ENCODE measurements around the gene WWOX.

The WWOX gene

DNA sequence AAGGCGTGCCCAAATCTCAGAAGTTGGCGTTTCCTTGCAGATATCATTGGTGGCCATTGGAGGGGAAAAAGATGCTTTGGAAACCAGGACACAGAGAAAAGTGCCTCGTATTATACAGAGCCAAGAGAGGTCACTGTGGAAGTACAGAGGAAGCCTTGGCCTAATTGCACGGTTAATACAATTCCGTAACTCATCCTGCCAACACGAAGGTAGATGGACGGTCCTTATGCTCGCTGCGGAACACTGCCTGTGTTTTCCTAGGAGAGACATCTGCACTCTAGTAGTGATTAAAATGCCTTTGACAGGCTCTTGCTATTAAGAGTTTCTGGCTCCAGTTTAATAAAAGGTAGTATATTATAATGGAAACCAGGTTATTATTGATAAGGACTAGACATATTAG lies 536.4 kb downstream of the WWOX start:
- peak; percentile 7 for DNase-seq

DNA sequence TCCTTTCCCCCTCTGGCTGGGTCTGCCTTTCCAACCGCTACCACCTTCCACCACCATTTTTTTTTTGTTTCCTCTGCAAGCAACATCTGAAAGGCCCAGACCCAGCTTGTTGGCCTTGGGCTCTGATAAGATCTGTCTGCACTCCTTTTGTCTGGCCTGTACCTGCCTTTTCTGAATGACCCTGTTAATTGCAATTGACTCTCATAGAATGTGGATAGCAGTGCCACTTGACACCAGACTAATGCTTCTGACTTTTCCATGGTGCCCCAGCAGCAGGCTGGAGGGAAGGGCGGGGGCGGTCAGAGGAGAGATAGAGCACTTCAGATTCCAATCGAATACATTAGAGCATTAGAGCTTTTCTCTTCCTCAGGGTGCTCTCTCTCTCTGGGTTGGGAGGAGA lies 538.9 kb downstream of the WWOX start:
- peak; percentile 23 for DNase-seq

DNA sequence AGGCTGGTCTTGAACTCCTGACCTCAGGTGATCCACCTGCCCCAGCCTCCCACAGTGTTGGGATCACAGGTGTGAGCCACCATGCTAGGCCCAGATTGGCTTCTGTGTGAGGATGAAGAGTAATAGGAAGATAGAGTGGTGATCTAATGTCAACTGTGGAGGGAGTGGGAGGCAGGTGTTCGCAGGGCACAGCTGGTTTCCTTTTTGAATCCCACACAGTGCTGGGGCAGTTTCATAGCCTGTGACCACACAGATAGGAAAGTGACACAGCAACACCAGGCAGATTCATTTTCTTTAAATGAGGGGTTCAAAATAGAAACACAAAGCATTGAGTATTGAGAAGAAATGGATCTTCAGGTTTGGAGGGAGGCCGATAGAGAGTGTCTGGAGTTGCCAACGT lies 540.3 kb downstream of the WWOX start:
- DNase-seq, result no peak

DNA sequence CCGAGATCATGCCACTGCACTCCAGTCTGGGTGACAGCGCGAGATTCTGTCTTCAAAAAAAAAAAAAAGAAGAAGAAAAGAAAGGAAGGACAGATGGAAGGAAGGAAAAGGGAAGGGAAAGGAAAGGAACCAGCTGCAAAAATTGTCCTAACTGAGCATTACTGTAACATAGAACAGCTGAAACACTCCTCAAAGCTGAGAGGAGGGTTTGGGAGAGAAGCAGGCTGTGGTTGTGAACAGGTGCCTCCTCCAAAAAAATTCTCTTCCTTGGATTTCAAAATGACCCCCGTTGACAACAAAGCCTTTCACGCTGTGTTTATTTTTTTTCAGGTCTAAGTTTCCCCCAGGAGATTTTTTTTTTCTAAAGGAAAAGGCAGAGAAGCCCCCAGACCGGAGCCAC lies 541.4 kb downstream of the WWOX start:
- no peak for DNase-seq

DNA sequence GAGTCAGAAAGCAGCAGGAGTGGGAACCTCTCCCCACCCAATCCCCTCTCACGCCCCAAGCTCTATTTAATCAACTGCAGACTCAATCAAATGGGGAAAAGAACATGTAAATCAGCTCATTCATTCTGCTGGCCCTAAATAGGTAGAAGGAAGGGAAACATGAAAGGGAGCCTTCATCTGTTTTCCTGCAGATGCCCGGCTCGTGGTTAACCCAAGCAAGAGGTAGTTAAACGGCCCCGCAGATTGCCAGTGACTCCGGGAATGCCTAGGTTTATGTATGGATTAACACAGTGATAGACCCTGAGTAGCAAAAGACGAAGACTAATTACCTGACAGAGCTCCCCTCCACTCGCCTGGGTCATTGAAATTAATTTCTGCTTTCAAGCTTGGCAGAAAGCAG lies 542.0 kb downstream of the WWOX start:
- no peak for DNase-seq

DNA sequence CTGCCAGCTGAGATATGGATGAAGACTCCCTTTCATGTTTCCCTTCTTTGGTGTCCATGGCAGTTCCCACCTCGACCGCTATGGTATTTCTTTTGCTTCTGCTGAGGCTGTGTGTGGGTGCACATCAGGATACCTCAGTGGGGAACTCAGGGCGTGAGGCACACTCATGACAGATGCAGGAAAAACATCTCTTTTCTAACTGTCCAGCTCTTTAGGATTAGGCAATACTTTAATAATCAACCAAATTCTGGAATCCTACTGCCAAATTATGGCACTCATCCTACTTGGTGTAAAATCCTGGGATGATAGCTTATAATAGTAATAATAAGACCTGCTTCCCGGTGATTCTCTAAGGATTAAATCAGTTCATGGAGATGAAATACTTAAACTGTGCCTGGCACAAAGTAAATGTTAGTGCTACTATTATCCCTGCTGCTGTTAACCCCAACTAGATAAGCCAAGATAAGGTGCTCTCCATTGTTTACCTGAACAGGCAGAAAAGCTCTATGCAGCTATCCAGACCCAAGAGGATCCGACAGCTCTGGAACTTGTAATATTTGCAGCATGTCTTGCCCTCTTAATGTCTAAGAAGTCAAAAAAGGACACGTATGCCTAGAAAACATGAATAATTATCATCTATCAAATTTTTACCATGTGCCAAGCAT lies 543.3 kb downstream of the WWOX start:
- no peak for DNase-seq

DNA sequence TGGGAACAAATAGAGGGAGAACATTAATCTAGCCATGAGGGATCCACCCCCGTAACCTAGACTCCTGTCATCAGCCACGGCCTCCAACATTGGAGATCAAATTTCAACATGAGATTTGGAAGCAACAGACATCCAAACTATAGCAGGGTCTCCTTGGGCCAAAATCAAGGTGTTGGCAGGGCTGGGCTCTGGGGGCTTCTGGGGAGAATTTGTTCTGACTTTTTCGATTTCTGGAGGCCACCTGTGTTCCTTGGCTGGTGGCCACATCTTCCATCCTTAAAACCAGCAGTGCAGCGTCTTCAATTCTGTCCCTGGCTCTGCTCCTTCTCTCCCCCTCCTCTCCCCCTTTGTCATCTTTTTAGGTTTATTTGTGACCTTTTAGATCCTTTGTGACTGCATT lies 546.2 kb downstream of the WWOX start:
- DNase-seq, result no peak

DNA sequence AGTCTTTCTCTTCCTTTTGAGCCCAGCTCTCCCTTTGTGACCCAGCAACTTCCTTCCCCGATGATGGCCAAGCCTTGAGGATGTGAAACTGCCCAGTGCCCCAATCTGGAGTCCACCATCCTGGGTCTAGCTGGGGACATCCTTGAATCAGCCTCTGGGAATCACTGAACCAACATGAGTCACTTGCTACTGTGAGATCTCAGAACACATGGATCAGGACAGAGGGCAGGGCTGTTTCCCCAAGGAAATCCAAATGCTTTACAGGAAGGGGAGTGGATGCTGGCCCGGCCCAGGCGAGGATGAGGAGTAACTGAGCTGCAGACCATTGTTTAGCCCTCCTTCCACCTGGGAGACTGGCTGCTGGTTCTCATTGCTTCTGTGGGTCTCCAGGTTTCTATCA lies 547.6 kb downstream of the WWOX start:
- DNase-seq, result no peak

DNA sequence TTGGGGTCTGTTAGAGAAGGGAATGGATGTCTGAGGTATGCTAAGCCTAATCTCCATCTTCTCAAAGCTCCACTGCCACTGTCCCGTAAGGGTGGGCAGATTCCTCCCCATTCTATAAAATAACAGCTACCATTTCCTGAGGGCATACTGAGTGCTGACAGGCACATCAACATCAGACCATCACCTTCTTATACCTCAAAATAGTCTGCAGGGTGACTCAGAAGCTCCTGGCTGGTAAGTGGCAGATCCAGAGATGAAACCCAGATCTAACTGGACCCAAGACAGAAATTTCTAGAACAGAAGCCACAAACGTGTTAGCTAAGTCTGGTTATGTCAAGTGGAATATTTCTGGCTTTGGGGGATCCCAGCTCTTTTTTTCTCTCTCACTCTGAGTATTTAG lies 548.0 kb downstream of the WWOX start:
- no peak for DNase-seq

DNA sequence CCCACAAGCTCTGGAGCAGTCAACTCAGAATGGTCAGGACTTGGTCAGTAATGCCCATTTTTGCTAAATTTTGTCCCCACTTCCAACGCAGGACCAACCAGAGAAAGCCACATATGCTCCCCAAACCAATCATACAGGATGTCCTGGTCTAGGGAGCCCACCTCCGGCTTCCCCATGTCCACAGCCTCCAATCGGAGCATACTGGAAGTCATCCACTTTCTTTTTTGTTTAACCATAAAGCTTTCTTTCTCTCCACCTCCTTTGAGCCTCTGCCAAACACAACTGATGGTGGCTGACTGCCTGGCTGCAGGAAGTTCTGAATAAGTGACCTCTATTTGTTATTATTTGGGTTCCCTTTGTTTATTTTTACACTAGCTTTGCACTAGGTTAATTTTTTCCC lies 549.1 kb downstream of the WWOX start:
- DNase-seq, result no peak

DNA sequence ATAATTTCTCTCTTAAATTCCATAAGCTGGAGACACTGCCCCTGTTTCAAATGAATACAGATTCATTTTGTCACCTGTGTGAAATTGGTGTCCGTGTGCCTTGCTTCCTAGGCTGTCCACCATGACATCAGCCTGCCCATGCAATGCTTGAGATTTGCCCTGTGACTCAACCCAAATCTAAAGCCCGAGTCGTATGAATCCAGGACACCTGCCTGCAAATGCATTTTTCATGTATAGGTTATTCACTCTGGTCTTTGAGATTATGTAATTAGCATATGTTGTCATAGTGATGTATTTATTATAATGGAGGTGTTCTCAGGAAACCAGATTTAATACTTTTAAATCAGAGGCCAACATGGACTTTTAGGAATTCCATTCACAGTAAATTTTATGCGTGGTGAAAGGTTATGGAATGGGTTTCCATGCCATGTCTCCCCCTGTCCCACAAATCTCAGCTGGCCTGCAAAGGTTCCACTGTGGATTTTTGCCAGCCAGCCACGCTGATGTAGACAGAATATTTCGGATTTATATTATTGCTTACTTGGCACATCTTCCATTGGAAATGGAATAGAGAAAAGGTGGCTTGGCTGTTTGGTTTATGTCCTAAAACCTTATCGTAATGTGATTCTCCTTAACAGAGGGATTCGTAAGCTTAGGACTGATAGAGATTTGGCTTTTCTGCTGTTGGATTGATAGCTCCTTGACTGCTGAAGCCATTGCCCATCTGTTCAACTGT lies 551.1 kb downstream of the WWOX start:
- DNase-seq, result no peak

DNA sequence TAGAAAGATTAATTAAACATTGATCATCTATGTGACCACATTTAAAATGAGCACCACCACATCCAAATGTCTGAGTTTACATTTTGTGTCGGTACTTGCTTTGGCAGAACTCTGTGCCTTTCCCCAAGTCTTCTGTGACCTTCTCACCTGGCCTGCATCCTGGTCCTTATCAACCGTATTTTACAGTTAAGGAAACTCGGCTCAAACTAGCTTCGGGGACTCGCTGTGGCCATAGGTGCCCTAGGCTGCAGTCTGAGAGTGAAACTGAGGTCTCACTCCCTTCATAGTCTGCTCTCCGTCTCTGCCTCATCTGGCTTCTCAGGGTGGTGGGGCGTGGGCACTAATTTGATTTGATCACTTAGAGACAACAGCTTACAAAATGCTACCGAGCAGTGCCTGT lies 555.5 kb downstream of the WWOX start:
- no peak for DNase-seq

DNA sequence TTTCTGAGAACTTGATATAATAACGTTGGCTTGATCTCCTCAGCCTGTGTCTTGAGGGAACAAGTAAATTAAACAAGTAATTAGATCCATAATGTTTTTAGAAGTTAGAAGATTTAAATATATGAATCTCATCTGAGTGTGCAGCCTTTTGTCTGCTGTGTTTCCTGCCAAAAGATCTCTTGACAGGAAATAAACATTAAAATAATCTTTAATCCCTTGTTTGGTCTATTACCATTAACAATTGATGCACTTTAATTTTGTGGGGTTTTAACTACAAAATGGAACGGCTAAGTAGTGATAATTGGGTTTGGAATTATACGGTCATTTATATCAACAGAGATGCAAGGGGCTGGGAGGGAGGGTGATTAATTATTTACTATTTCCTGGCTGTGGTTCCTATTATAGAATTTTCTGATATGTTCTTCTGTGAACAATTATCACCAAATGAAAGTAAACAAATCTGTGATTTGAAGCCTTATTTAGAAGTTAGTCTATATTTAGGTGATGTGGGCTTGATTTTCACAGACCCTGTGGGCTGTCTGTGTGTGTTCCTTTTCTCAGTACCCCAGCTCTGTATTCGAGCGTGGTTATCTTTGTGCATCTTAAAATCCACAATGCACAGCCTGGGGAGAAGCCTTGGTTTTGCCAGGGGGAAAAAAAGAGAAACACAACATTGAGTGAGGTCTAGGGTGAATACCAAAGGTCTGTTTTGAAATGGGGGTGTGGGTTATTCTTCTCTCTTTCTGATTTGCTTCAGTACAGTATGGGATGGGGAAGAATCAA lies 556.1 kb downstream of the WWOX start:
- no peak for DNase-seq

DNA sequence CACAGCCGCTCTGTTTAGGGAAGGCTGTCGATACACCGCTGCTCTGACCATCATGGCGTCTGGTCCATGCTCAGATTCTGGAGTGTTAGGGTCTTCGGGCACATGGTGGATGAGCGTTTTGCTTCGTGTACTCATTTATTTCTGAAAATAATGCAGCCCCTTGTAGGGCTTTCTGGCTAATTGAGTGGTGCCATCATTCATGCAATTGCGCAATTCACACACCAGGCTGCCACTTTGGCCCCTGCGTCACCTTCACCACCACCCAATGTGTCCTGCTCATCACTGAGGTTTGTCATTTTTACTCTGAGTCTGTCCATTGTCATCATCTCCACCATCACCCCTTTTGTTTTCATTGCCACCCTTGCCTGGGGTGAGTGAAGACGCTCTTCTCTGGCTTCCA lies 557.4 kb downstream of the WWOX start:
- no peak for DNase-seq

DNA sequence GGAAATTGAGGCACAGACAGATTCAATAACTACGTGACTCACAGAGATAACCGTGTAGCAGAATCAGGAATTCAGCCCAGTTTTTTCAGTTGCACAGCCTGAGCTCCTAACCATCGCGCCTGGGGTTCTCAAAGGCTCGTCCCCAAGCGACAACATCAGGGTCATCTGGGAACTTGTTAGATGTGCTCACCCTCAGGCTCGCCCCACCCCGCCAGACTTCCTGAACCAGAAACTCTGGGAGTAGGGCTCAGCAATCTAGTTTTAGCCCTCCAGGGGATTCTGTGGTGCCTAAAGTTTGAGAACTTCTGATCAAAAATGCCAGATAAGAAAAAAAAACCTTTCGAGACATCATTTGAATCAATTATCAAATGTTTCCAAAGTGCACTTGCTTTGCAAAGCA lies 559.8 kb downstream of the WWOX start:
- DNase-seq, result no peak

DNA sequence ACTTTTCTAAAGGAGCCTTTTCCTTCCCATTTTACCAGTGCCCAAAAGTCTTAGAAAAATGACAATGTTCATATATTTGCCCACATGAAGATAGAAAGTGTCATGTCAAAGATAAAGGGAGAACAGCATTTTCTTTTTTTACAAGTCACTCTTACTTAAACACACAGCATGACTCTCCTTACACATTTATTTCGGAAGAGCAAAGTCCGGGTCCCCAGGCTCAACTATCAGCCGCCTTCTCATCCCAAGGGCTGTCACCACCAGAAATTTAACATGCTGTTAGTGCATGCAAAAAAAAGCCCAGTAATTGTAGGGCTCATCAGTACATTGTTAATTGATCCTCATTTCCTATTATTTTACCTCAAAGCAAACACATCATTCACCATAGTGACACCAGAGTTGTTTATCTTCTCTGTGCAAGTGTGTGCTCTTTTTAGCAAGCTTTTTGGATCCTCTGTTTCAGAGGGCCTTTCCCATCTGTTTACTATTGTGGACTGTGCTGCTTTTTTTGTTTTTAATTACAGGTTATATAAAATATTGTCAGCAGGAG lies 560.3 kb downstream of the WWOX start:
- no peak for DNase-seq

DNA sequence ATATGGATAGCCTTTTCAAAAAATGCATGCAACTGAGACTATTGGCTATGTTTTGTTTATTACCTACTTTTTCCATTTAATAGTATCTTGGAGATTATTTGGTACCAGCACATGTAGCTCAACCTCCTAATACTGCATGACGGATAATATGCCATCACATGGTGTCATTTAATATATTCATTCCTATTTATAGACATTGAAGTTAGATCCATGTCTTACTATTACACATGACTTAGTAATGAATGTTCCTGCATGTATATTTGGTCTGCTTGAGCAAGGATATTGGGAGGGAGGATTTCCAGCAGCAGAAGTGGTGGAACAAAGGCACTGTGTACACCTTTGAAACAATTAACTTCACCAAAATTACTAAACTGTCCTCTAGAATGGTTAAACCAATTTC lies 561.3 kb downstream of the WWOX start:
- no peak for DNase-seq

DNA sequence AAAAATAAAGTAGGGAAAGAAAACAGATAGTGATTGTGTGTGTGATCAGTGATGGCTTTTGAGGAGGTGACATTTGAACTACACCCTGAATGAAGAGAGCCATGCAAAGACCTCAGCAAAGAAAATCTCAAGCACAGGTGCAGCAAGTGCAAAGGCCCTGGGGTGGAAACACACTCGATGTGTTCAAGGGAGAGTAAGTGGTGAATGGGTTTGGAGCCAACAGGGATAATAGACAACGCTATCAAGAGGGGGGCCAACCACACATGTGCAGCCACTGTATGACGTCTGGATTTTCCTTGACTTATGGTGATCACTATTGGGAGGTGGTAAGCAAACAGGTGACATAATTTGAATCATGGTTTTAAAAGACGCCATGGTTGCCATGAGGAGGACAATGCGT lies 564.2 kb downstream of the WWOX start:
- no peak for DNase-seq

DNA sequence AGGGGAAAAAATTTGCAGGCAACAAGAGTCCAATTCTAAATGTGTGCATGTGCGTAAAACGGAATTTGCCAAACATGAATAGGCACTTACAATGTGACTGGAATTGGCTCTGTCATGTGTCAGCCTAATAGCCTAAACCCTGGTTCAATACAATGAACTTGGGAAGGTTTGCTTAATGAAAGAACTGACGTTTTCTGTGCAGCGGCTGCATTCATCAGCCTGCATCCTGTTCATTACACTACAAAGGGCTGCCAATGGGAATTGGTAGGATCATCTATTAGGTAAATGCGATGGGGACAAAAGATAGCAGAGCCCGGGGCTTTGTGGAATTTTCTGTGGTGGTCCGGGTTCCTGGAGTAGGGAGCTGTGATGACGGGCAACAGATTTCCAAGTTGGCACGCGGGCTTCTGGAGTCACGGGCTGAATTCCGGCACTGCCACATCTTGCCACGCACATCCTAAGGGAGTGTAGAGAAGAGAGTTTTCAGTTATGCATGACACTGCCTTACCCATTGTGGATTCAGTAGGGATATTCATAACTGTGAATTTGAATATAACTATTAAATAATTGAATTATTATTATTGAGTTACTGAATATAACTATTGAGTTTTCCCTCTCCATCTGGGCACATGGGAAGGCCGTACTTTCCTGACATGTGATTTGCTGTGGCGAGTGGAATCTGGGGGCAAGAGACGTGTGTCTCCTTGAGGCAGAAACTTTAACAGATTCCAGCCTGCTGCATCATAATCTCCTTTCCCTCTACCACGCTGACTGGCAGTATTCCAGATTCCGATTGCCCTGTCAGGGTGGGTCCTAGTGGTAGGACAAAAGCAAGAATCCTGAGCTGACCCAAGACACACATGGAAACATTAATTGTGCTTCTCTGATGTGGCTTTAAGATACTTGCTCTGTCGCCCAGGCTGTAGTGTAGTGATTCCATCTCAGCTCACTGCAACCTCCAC lies 565.6 kb downstream of the WWOX start:
- DNase-seq, result no peak

DNA sequence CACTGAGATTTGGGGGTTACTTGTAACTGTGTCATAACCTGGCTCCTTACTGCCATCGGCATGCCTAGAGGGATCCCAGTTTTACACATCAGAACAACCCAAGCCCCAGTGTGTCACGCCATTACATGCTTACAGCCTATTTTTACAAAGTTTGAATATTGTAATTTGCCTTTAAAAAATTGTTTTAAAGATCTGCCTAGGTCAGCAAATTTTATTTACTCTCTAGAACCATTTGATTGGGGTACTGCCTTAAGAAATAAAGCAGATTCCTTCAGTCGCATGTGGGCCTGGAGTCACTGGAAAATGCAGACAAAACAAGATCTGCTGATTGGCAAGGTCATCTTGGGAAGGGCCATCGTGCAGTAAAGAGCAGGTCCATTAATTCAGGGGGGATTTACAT lies 566.9 kb downstream of the WWOX start:
- DNase-seq, result no peak

DNA sequence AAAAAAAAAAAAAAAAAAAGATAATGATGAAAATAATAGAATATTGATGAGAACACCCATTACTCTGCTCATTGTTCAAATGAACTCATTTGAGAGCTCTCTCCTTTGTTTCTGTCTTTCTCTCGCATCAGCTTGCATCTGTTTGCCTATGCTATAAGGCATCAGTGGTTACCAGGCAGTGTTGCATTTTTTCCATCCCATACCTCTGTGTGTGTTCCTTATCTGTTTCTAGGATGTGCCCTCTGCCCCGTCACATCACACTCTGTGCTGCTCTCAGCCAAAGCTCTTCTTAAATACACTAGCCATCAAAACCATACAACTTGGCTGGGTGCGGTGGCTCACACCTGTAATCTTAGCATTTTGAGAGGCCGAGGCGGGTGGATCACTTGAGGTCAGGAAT lies 568.2 kb downstream of the WWOX start:
- DNase-seq, result no peak

DNA sequence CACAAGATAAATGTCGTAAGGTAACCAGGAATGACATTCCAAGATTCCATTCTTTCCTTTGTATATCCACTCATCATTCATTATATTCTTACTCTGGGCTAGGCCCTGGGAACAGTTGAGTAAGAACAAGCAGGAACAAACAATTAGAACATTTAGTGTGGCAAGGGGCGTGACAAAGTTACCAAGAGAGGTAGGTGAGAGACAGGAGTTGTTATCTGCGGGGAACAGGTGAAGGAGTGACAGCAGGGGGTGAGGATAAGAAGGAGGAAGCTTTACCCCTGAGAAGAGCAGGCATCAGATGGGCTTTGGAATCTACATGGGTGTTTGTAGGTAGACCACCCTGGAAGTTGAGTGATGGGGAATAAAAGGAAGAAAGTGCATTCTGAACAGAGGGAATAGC lies 568.9 kb downstream of the WWOX start:
- DNase-seq, result no peak

DNA sequence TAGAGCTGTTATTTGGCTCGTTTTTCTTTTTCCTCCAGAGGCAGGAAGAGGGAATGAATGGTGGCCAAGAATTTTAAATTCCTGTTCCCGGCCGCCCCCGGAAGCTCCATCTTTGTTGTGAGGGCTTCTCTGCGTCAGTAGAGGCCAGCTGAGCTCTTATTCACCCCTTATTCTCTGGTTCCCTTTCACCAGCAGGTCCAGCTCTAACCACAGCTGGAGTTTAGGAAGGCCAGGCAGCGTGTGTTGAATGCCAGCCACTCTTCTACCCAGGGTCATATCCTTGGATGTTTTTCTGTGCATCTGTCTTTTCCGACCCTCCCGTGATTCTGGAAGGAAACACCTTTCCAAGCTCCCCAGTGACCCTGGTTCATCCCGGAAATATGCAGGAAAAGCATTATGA lies 570.5 kb downstream of the WWOX start:
- no peak for DNase-seq

Measured in DMS79 treated with DMSO at 0.1 percent for 48 hours (cell line).